GM13976 (cell line): ENCODE results near the gene MPC1L.
A peak's percentile ranks its signal among the peaks of the same experiment; 100 is the strongest.
"Not testable (repeated sequence)": the region's sequence is repeated elsewhere in the genome, so short reads cannot be mapped to it uniquely, and the experiment has no call there.

Experiments used
- DNase-seq: peaks from one replicate; pipeline ENCODE4 v3.0.0; 2012; ENCODE audit warnings: low spot score
- CTCF ChIP-seq: IDR thresholded peaks from 2 replicates; pipeline ENCODE4 v1.5.1; 2012; ENCODE audit warnings: borderline replicate concordance, mild to moderate bottlenecking; ENCODE audit not compliant: insufficient read depth; ENCODE audit errors: extremely low read depth, missing control alignments, control extremely low read depth
- in situ Hi-C: fragments of 300-500 bp; cut with MboI; formaldehyde crosslinking; loops from one replicate; pipeline ENCODE4 v1.12.0; 2022; ENCODE audit warnings: low sequenced_read_pairs, mixed read lengths, inconsistent platforms; ENCODE audit not compliant: unreplicated experiment

The MPC1L gene

GRCh38 chrX:40623139-40623536, at the start of gene MPC1L:
TSS of gene MPC1L (plus strand) at chrX:40623428. CDS start at chrX:40623566, 138 bp downstream.
- no peak for DNase-seq
- in situ Hi-C loops, result no loop called here
- TF ChIP-seq CTCF, result no peak

- in situ Hi-C loops, result loop anchor here (25.0 kb wide), 1 partner anchor 214 kb away; no protein-coding TSS in a partner anchor
- TF ChIP-seq CTCF, result peak; percentile 58
- no peak for DNase-seq
These were observed 49.5 kb upstream of the MPC1L start for GRCh38 chrX:40573763-40574162.

- DNase-seq, in situ Hi-C loops: not testable (repeated sequence)
These were observed 47.8 kb upstream of the MPC1L start for GRCh38 chrX:40575411-40575810.

GRCh38 chrX:40576291-40576690, 46.9 kb upstream of the MPC1L start:
- DNase-seq, result no peak
- TF ChIP-seq CTCF, result no peak
- in situ Hi-C loops, result no loop called here

- in situ Hi-C loops, result no loop called here
- no peak for DNase-seq
- TF ChIP-seq CTCF, result no peak
These were observed 45.1 kb upstream of the MPC1L start for GRCh38 chrX:40578039-40578695.

GRCh38 chrX:40579141-40579540, 44.1 kb upstream of the MPC1L start:
- in situ Hi-C loops, result no loop called here
- no peak for DNase-seq
- no peak for TF ChIP-seq CTCF

GRCh38 chrX:40579900-40580536, 43.2 kb upstream of the MPC1L start:
- no peak for TF ChIP-seq CTCF
- no peak for DNase-seq
- in situ Hi-C loops, result no loop called here
